Measurements from ENCODE around the gene SRSF5. TPM values are rescaled to one million over a fixed set of nuclear protein-coding genes. Genes with fewer than 3 reads are reported as not detected.

The SRSF5 gene
- total and polyA plus RNA-seq, 2 of the 13 experiments (the other 11 are each of a cell fraction or from before 2014, with no cell fraction given), result 189 to 277 TPM

- TF ChIP-seq CREB3 (CRISPR knock-in tag; IDR thresholded peaks at IDR 0.05) (no peak), ZBTB49 (CRISPR knock-in tag; IDR thresholded peaks at IDR 0.05; ENCODE audit: borderline replicate concordance) (no peak), EHMT2 (IDR thresholded peaks at IDR 0.05; ENCODE audit: borderline replicate concordance, low read depth, low read length) (no peak), NPAS2 (CRISPR knock-in tag; IDR thresholded peaks at IDR 0.05; ENCODE audit: borderline replicate concordance) (no peak), HMGXB3 (CRISPR knock-in tag; IDR thresholded peaks at IDR 0.05; ENCODE audit: borderline replicate concordance) (no peak), ZNF558 (CRISPR knock-in tag; IDR thresholded peaks at IDR 0.05; ENCODE audit: borderline replicate concordance) (no peak), ZNF263 (CRISPR knock-in tag; IDR thresholded peaks at IDR 0.05) (no peak), CENPX (CRISPR knock-in tag; IDR thresholded peaks at IDR 0.05) (no peak), ZNF788 (CRISPR knock-in tag; IDR thresholded peaks at IDR 0.05; ENCODE audit: borderline replicate concordance) (peak; percentile 20; the same call in 1 of the 2 replicates), HNF4A (CRISPR knock-in tag; IDR thresholded peaks at IDR 0.05) (peak; percentile 12; the same call in 1 of the 2 replicates), JUN (CRISPR knock-in tag; IDR thresholded peaks at IDR 0.05) (0 out of 2 replicates have a peak, but pooled peaks have one; percentile 27)
- TF ChIP-seq, protein P1, sequence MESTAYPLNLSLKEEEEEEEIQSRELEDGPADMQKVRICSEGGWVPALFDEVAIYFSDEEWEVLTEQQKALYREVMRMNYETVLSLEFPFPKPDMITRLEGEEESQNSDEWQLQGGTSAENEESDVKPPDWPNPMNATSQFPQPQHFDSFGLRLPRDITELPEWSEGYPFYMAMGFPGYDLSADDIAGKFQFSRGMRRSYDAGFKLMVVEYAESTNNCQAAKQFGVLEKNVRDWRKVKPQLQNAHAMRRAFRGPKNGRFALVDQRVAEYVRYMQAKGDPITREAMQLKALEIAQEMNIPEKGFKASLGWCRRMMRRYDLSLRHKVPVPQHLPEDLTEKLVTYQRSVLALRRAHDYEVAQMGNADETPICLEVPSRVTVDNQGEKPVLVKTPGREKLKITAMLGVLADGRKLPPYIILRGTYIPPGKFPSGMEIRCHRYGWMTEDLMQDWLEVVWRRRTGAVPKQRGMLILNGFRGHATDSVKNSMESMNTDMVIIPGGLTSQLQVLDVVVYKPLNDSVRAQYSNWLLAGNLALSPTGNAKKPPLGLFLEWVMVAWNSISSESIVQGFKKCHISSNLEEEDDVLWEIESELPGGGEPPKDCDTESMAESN (CRISPR knock-in tag; conservative IDR thresholded peaks at IDR 0.05), result 0 out of 2 replicates have a peak, but pooled peaks have one; percentile 26
- TF ChIP-seq, protein P2, sequence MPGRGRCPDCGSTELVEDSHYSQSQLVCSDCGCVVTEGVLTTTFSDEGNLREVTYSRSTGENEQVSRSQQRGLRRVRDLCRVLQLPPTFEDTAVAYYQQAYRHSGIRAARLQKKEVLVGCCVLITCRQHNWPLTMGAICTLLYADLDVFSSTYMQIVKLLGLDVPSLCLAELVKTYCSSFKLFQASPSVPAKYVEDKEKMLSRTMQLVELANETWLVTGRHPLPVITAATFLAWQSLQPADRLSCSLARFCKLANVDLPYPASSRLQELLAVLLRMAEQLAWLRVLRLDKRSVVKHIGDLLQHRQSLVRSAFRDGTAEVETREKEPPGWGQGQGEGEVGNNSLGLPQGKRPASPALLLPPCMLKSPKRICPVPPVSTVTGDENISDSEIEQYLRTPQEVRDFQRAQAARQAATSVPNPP (CRISPR knock-in tag; IDR thresholded peaks at IDR 0.05), result no peak
- TF ChIP-seq, protein P3, sequence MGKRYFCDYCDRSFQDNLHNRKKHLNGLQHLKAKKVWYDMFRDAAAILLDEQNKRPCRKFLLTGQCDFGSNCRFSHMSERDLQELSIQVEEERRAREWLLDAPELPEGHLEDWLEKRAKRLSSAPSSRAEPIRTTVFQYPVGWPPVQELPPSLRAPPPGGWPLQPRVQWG (CRISPR knock-in tag; IDR thresholded peaks at IDR 0.05; ENCODE audit: borderline replicate concordance, low read depth), result no peak
These were observed 5.4 kb downstream of the SRSF5 start (continued) for GRCh38 chr14:69772082-69773017.

All from HepG2 (cell line).